ENCODE results near the gene PPM1H. TPM values are rescaled to one million over a fixed set of nuclear protein-coding genes. Genes with fewer than 3 reads are reported as not detected.

The PPM1H gene
- total and polyA plus RNA-seq, 4 donors, result 2.3 to 7.2 (median 4.1) TPM

GRCh38 chr12:62717643-62718042, 217.3 kb downstream of the PPM1H start:
- no peak for DNase-seq (ENCODE audit: low spot score)
- Histone ChIP-seq H3K27me3 (ENCODE audit: control insufficient read depth in 4 of 4, insufficient read depth in 4 of 4, low read length in 3 of 4) (no peaks in the 10 kb centered on the region), H3K4me1 (ENCODE audit: control insufficient read depth in 4 of 4, insufficient read depth in 4 of 4, low read length in 3 of 4) (no peaks in the 10 kb centered on the region), H3K27ac (ENCODE audit: low read depth in 1 of 2, low read length in 2 of 2) (no peak overlapping the region), H3K4me3 (ENCODE audit: low read depth in 1 of 3, low read length in 3 of 3) (no peak overlapping the region), H3K9me3 (ENCODE audit: control insufficient read depth in 4 of 4, low read length in 3 of 4) (no peaks in the 10 kb centered on the region), H3K9ac (ENCODE audit: low read depth in 1 of 2, low read length in 2 of 2) (no peak overlapping the region), H3K36me3 (ENCODE audit: control insufficient read depth in 4 of 4, insufficient read depth in 3 of 4, low read depth in 1 of 4, low read length in 3 of 4) (no peaks in the 10 kb centered on the region)
- TF ChIP-seq SP1 (IDR thresholded peaks at IDR 0.05), result no peak
- no peak for TF ChIP-seq ZBTB33 (IDR thresholded peaks at IDR 0.05)
- no peak for TF ChIP-seq EGR1 (IDR thresholded peaks at IDR 0.05; ENCODE audit: low read depth in 2 of 2)
- no peak for TF ChIP-seq NR2F2 (IDR thresholded peaks at IDR 0.05)
- 94% methylated on average over 1 of the region's 1 CpG for WGBS

- H3K4me1 ChIP-seq (ENCODE audit: control insufficient read depth in 4 of 4, insufficient read depth in 4 of 4, low read length in 3 of 4), result no peaks in the 10 kb centered on the region
- no peaks in the 10 kb centered on the region for H3K27me3 ChIP-seq (ENCODE audit: control insufficient read depth in 4 of 4, insufficient read depth in 4 of 4, low read length in 3 of 4)
- no peak overlapping the region for H3K27ac ChIP-seq (ENCODE audit: low read depth in 1 of 2, low read length in 2 of 2)
- WGBS, result 94% methylated on average over 5 of the region's 5 CpGs
- H3K4me3 ChIP-seq (ENCODE audit: low read depth in 1 of 3, low read length in 3 of 3), result no peak overlapping the region
- no peak overlapping the region for H3K9ac ChIP-seq (ENCODE audit: low read depth in 1 of 2, low read length in 2 of 2)
- no peak for DNase-seq (ENCODE audit: low spot score)
- no peaks in the 10 kb centered on the region for H3K9me3 ChIP-seq (ENCODE audit: control insufficient read depth in 4 of 4, low read length in 3 of 4)
- no peak for TF ChIP-seq RXRA (IDR thresholded peaks at IDR 0.05)
- TF ChIP-seq FOXA2 (IDR thresholded peaks at IDR 0.05), result no peak
- TF ChIP-seq EGR1 (IDR thresholded peaks at IDR 0.05; ENCODE audit: low read depth in 2 of 2), result no peak
- no peak for TF ChIP-seq NR2F2 (IDR thresholded peaks at IDR 0.05)
- no peak for TF ChIP-seq ATF3 (IDR thresholded peaks at IDR 0.05)
- TF ChIP-seq HNF4A (conservative IDR thresholded peaks at IDR 0.05), result no peak
- no peak for TF ChIP-seq ZBTB33 (IDR thresholded peaks at IDR 0.05)
- no peak for TF ChIP-seq SP1 (IDR thresholded peaks at IDR 0.05)
- TF ChIP-seq HNF4G (IDR thresholded peaks at IDR 0.05), result no peak
- no peak for TF ChIP-seq RAD21 (IDR thresholded peaks at IDR 0.05)
- TF ChIP-seq YY1 (IDR thresholded peaks at IDR 0.05), result no peak
- no peak for TF ChIP-seq REST (IDR thresholded peaks at IDR 0.05)
- no peak for TF ChIP-seq JUND (IDR thresholded peaks at IDR 0.05)
- no peak for TF ChIP-seq TAF1 (conservative IDR thresholded peaks at IDR 0.05)
- no peak for TF ChIP-seq GABPA (IDR thresholded peaks at IDR 0.05 in 1 of 2, conservative IDR thresholded peaks at IDR 0.05 in 1 of 2)
- TF ChIP-seq MAX (IDR thresholded peaks at IDR 0.05), result no peak
- no peaks in the 10 kb centered on the region for H3K36me3 ChIP-seq (ENCODE audit: control insufficient read depth in 4 of 4, insufficient read depth in 3 of 4, low read depth in 1 of 4, low read length in 3 of 4)
Observed at GRCh38 chr12:62716866-62717525, 218.0 kb downstream of the PPM1H start.

Data from liver (tissue), 9 donors.